ENCODE measurements around the gene MAGEB17.

DNA sequence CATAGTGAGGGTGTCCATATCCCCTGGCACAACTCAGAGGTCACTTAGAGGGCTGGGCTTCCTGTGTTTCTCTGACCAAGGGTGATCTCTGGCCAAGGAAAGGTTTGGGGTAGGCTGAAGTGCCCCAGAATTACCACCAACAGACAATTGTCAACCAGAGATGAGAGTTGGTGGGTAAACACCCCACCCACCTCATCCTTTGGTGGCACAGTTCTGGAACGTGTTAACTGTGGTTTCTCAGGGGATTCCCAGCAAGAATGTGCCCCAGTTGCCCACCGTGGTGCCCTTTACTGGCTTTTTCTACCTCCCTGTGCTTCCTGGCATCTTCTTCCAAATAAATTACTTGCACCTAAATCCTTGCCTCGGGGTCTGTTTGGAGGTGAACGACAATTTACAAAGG lies 26.8 kb upstream of the MAGEB17 start:
- TF ChIP-seq, protein P1, sequence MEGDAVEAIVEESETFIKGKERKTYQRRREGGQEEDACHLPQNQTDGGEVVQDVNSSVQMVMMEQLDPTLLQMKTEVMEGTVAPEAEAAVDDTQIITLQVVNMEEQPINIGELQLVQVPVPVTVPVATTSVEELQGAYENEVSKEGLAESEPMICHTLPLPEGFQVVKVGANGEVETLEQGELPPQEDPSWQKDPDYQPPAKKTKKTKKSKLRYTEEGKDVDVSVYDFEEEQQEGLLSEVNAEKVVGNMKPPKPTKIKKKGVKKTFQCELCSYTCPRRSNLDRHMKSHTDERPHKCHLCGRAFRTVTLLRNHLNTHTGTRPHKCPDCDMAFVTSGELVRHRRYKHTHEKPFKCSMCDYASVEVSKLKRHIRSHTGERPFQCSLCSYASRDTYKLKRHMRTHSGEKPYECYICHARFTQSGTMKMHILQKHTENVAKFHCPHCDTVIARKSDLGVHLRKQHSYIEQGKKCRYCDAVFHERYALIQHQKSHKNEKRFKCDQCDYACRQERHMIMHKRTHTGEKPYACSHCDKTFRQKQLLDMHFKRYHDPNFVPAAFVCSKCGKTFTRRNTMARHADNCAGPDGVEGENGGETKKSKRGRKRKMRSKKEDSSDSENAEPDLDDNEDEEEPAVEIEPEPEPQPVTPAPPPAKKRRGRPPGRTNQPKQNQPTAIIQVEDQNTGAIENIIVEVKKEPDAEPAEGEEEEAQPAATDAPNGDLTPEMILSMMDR (IDR thresholded peaks at IDR 0.05) = no peak
- TF ChIP-seq POLR2A (IDR thresholded peaks at IDR 0.05) = no peak
